IMR-90 (cell line): Measurements from ENCODE around the gene DCANP1. TPM values are rescaled to one million over a fixed set of nuclear protein-coding genes. Genes with fewer than 3 reads are reported as not detected.
"Not testable (repeated sequence)": the region's sequence is repeated elsewhere in the genome, so short reads cannot be mapped to it uniquely, and the experiment has no call there.

Experiments
- ATAC-seq: fragments of 200-7000 bp; cut with Tn5 transposase; 2 replicates; pipeline ENCODE4 v1.9.1; 2020; ENCODE audit warnings: low read depth, mild to moderate bottlenecking, moderate library complexity
- BruUV-seq: library from RNA; stranded (reverse); fragments of 400-500 nt; replicated peaks from 2 replicates; lab custom pipeline; 2021; lab: Mats Ljungman, UMichigan
- CTCF ChIA-PET: fragments of 300-600 bp; formaldehyde crosslinking; extraction: SDS; loops from one replicate; lab custom pipeline; 2021; ENCODE audit warnings: antibody characterized with exemption; lab: Yijun Ruan, JAX
- POLR2A ChIA-PET: fragments of 300-600 bp; sonication (Branson Sonifier 250); formaldehyde crosslinking; loops from one replicate; lab custom pipeline; 2022; ENCODE audit warnings: antibody characterized with exemption; ENCODE audit not compliant: unreplicated experiment; lab: Charles Lee
- DNase-seq: peaks from one replicate; pipeline ENCODE4 v3.0.0; 2013
- H2AFZ ChIP-seq: replicated peaks from 2 replicates; pipeline ENCODE3; 2013; ENCODE audit warnings: low read length, mild to moderate bottlenecking; ENCODE audit not compliant: poor library complexity
- H2AK5ac ChIP-seq: 2 replicates; pipeline ENCODE4 v1.6.1; 2013; ENCODE audit warnings: low read depth, low read length, inconsistent platforms
- H2AK9ac ChIP-seq: replicated peaks from 2 replicates; pipeline ENCODE3; 2013; ENCODE audit warnings: mild to moderate bottlenecking, low read depth, low read length, moderate library complexity; ENCODE audit not compliant: poor library complexity
- H2BK120ac ChIP-seq: 2 replicates; pipeline ENCODE4 v1.6.1; 2013; ENCODE audit warnings: low read depth, low read length, inconsistent platforms
- H2BK15ac ChIP-seq: 3 replicates; pipeline ENCODE4 v1.6.1; 2013; ENCODE audit warnings: low read depth, low read length, inconsistent platforms
- H2BK20ac ChIP-seq: 2 replicates; pipeline ENCODE4 v1.6.1; 2013; ENCODE audit warnings: low read depth, mild to moderate bottlenecking, inconsistent platforms, low read length, moderate library complexity
- H2BK5ac ChIP-seq: 2 replicates; pipeline ENCODE4 v1.6.1; 2013; ENCODE audit warnings: mild to moderate bottlenecking, low read depth, low read length, inconsistent platforms; ENCODE audit not compliant: poor library complexity, severe bottlenecking
- H3K14ac ChIP-seq: replicated peaks from 2 replicates; pipeline ENCODE4 v1.6.1; 2013; ENCODE audit warnings: low read depth, low read length, inconsistent platforms
- H3K18ac ChIP-seq: 2 replicates; pipeline ENCODE4 v1.6.1; 2013; ENCODE audit warnings: low read depth, low read length, control low read depth
- H3K23ac ChIP-seq: 2 replicates; pipeline ENCODE4 v1.6.1; 2013; ENCODE audit warnings: low read depth, low read length, inconsistent platforms
- H3K27ac ChIP-seq: 2 replicates; pipeline ENCODE4 v1.5.1; 2013; ENCODE audit warnings: mild to moderate bottlenecking, control low read depth, low read length; ENCODE audit not compliant: insufficient read depth
- H3K27me3 ChIP-seq: 2 replicates; pipeline ENCODE4 v1.6.1; 2013; ENCODE audit warnings: low read length; ENCODE audit not compliant: control insufficient read depth, insufficient read depth
- H3K36me3 ChIP-seq: 2 replicates; pipeline ENCODE4 v1.6.1; 2013; ENCODE audit warnings: low read length, mixed read lengths; ENCODE audit not compliant: control insufficient read depth, insufficient read depth
- H3K4ac ChIP-seq: 2 replicates; pipeline ENCODE4 v1.6.1; 2013; ENCODE audit warnings: low read depth, low read length, inconsistent platforms
- H3K4me1 ChIP-seq: 2 replicates; pipeline ENCODE4 v1.6.1; 2013; ENCODE audit warnings: low read length, mixed read lengths; ENCODE audit not compliant: control insufficient read depth, insufficient read depth
- H3K4me2 ChIP-seq: 2 replicates; pipeline ENCODE4 v1.6.1; 2013; ENCODE audit warnings: low read depth, mild to moderate bottlenecking, control low read depth, low read length, moderate library complexity
- H3K4me3 ChIP-seq: 2 replicates; pipeline ENCODE4 v1.5.1; 2013; ENCODE audit warnings: low read depth, mild to moderate bottlenecking, control low read depth, low read length, moderate library complexity; ENCODE audit not compliant: insufficient read depth
- H3K56ac ChIP-seq: 2 replicates; pipeline ENCODE4 v1.6.1; 2013; ENCODE audit warnings: low read length, inconsistent platforms; ENCODE audit not compliant: insufficient read depth; ENCODE audit errors: extremely low read depth
- H3K79me1 ChIP-seq, 2 experiments: 2 replicates each; pipeline ENCODE4 v1.6.1; 2013; ENCODE audit warnings: low read length in 2 of 2, inconsistent platforms in 1 of 2, low read depth in 1 of 2
- H3K9ac ChIP-seq: 2 replicates; pipeline ENCODE4 v1.6.1; 2013; ENCODE audit warnings: low read depth, low read length, control low read depth
- H3K9me1 ChIP-seq: 2 replicates; pipeline ENCODE4 v1.6.1; 2013; ENCODE audit warnings: low read length, inconsistent platforms; ENCODE audit not compliant: insufficient read depth
- H3K9me3 ChIP-seq: 2 replicates; pipeline ENCODE4 v1.6.1; 2013; ENCODE audit warnings: low read length; ENCODE audit not compliant: control insufficient read depth, insufficient read depth
- H4K20me1 ChIP-seq: 2 replicates; pipeline ENCODE4 v1.6.1; 2013; ENCODE audit warnings: low read length, inconsistent platforms; ENCODE audit not compliant: insufficient read depth
- H4K5ac ChIP-seq: 2 replicates; pipeline ENCODE4 v1.6.1; 2013; ENCODE audit warnings: mild to moderate bottlenecking, low read depth, low read length, control low read depth
- H4K8ac ChIP-seq, 2 experiments: 2 replicates each; pipeline ENCODE4 v1.6.1; 2013; ENCODE audit warnings: low read depth in 2 of 2, low read length in 2 of 2, control low read depth in 1 of 2, inconsistent platforms in 1 of 2
- H4K91ac ChIP-seq: 2 replicates; pipeline ENCODE4 v1.6.1; 2013; ENCODE audit warnings: low read depth, low read length, inconsistent platforms; ENCODE audit not compliant: insufficient read depth
- WGBS, 2 experiments: methylation state at CpG; one replicate each; pipeline versions ENCODE4 v1.1.5 to v1.1.7; 2013; ENCODE audit warnings: missing lambda C conversion rate in 2 of 2; ENCODE audit not compliant: insufficient read length in 1 of 2; ENCODE audit errors: extremely low coverage in 2 of 2; 5-methylcytosine and 5-hydroxymethylcytosine counted together
- dilution Hi-C: fragments of 300-500 bp; cut with HindIII; formaldehyde crosslinking; loops from one replicate; pipeline ENCODE4 v1.14.3; 2018; ENCODE audit warnings: low sequenced_read_pairs; ENCODE audit not compliant: unreplicated experiment
- in situ Hi-C: fragments of 300-500 bp; cut with MboI; formaldehyde crosslinking; loops from 3 replicates; pipeline ENCODE4 v1.14.3; 2019; ENCODE audit warnings: low sequenced_read_pairs, inconsistent platforms, mixed read lengths
- intact Hi-C: fragments of 100-400 bp; cut with micrococcal nuclease; formaldehyde crosslinking; loops from 2 replicates; pipeline ENCODE4 v1.10.0; 2022
- polyA plus RNA-seq, 3 experiments: library from polyadenylated mRNA; depleted of rRNA; stranded (reverse); fragments of >200 nt; gene quantifications; 2 replicates each; pipeline ENCODE4 v1.2.3, GENCODE V29; 2012; ENCODE audit warnings: low replicate concordance in 1 of 3
- total RNA-seq: library from RNA; depleted of rRNA; stranded (reverse); fragments of >200 nt; gene quantifications from 2 replicates; pipeline ENCODE4 v1.2.3, GENCODE V29; 2012

Gene DCANP1
- total and polyA plus RNA-seq, 2 of the 4 experiments (the other 2 are of a cell fraction): not detected

GRCh38 chr5:135495531-135495930 lies 48.4 kb upstream of the DCANP1 start:
- H4K8ac ChIP-seq, DNase-seq, H3K18ac ChIP-seq, intact Hi-C loops, BruUV-seq, H3K23ac ChIP-seq, ATAC-seq, CTCF ChIA-PET, H2BK15ac ChIP-seq, H3K9ac ChIP-seq, dilution Hi-C loops, H3K4me1 ChIP-seq, H3K4me3 ChIP-seq, H2AK5ac ChIP-seq, H2AFZ ChIP-seq, H2AK9ac ChIP-seq, in situ Hi-C loops, H3K9me3 ChIP-seq, H3K4me2 ChIP-seq, H4K20me1 ChIP-seq, H3K9me1 ChIP-seq, H4K91ac ChIP-seq, H3K14ac ChIP-seq, H3K56ac ChIP-seq, POLR2A ChIA-PET, H2BK5ac ChIP-seq, H4K5ac ChIP-seq, H3K79me1 ChIP-seq, H3K36me3 ChIP-seq, H3K4ac ChIP-seq, H3K27ac ChIP-seq, H2BK20ac ChIP-seq, H2BK120ac ChIP-seq: not testable (repeated sequence)
- H3K27me3 ChIP-seq: peaks cover 37% of the 10 kb centered on the region
- WGBS, 2 experiments: 83% methylated on average over 2 of the region's 4 CpGs; no CpG with 5 or more reads in 1 of the 2 experiments
